SK-N-SH (cell line): Measurements from ENCODE around the gene MCM5.
A peak's percentile ranks its signal among the peaks of the same experiment; 100 is the strongest.

Experiments used
- CHD2 ChIP-seq: fragments of 150-350 bp; IDR thresholded peaks from 2 replicates; pipeline ENCODE4 v1.6.1; 2018; ENCODE audit warnings: low read length; ENCODE audit not compliant: partially characterized antibody
- CTCF ChIP-seq: fragments of 200-600 bp; sonication (generic); IDR thresholded peaks from 2 replicates; pipeline ENCODE4 v1.6.1; 2017; ENCODE audit warnings: antibody characterized with exemption, mild to moderate bottlenecking, moderate library complexity
- EP300 ChIP-seq, 2 experiments: IDR thresholded peaks; 2 replicates each; pipeline versions ENCODE4 v1.4.0 to v1.6.1; 2012; ENCODE audit warnings: borderline replicate concordance in 1 of 2, low read depth in 1 of 2, low read length in 1 of 2
- FOSL2 ChIP-seq: IDR thresholded peaks from 2 replicates; pipeline ENCODE4 v1.4.0; 2012; ENCODE audit warnings: low read depth, mild to moderate bottlenecking, moderate library complexity, borderline replicate concordance
- MAX ChIP-seq: IDR thresholded peaks from 2 replicates; pipeline ENCODE4 v1.4.0; 2012; ENCODE audit warnings: low read depth
- PBX3 ChIP-seq: IDR thresholded peaks from 2 replicates; pipeline ENCODE4; 2012
- POLR2AphosphoS5 ChIP-seq: IDR thresholded peaks from 2 replicates; pipeline ENCODE4 v1.6.1; 2012; ENCODE audit warnings: low read depth, low read length
- RAD21 ChIP-seq: IDR thresholded peaks from 2 replicates; pipeline ENCODE4 v1.6.1; 2012; ENCODE audit warnings: mild to moderate bottlenecking, low read length
- RCOR1 ChIP-seq: fragments of 150-350 bp; IDR thresholded peaks from 2 replicates; pipeline ENCODE4 v1.6.1; 2017; ENCODE audit warnings: antibody characterized with exemption, low read length
- TAF1 ChIP-seq: IDR thresholded peaks from 2 replicates; pipeline ENCODE4 v1.6.1; 2012; ENCODE audit warnings: low read depth, mild to moderate bottlenecking, low read length, moderate library complexity, borderline replicate concordance

- no peak for TF ChIP-seq CHD2
- no peak for TF ChIP-seq CTCF
- no peak for TF ChIP-seq RAD21
- no peak for TF ChIP-seq PBX3
- TF ChIP-seq FOSL2, result no peak
- 0 out of 4 replicates have a peak, but pooled peaks of 1 of the 2 experiments have one; percentile 28 for TF ChIP-seq EP300 (IDR thresholded peaks at IDR 0.05; ENCODE audit: borderline replicate concordance in 1 of 2, low read depth in 1 of 2, low read length in 1 of 2)
- TF ChIP-seq POLR2AphosphoS5, result no peak
- no peak for TF ChIP-seq MAX
- no peak for TF ChIP-seq TAF1
- no peak for TF ChIP-seq RCOR1
Observed at GRCh38 chr22:35452810-35453743, 53.1 kb downstream of the MCM5 start.
